Peyer's patch (tissue), 4 donors: ENCODE results near the gene ERF. TPM values are rescaled to one million over a fixed set of nuclear protein-coding genes. Genes with fewer than 3 reads are reported as not detected.
A peak's percentile ranks its signal among the peaks of the same experiment; 100 is the strongest.

ENCODE experiments used
- DNase-seq, 3 donors: peaks; one replicate each; pipeline ENCODE4 v3.0.0-alpha.2; 2017 to 2019
- H3K27ac ChIP-seq, 4 donors: fragments of 200-600 bp; sonication (generic); one replicate each; pipeline ENCODE4 v1.5.1; 2016 to 2019
- H3K27me3 ChIP-seq, 2 donors: fragments of 200-600 bp; sonication (generic); one replicate each; pipeline ENCODE4 v1.5.1; 2019
- H3K36me3 ChIP-seq, 3 donors: fragments of 200-600 bp; sonication (generic); one replicate each; pipeline ENCODE4 v1.5.1; 2016 to 2019
- H3K4me1 ChIP-seq, 4 donors: fragments of 200-600 bp; sonication (generic); one replicate each; pipeline ENCODE4 v1.5.1; 2016 to 2019
- H3K4me3 ChIP-seq, 4 donors: fragments of 200-600 bp; sonication (generic); 1 replicate in 3 of 4; 2 replicates in 1 of 4; pipeline ENCODE4 v1.5.1; 2016 to 2019; ENCODE audit warnings: mild to moderate bottlenecking in 1 of 4
- H3K9me3 ChIP-seq, 4 donors: fragments of 200-600 bp; sonication (generic); one replicate each; pipeline ENCODE4 v1.5.1; 2016 to 2019; ENCODE audit warnings: mild to moderate bottlenecking in 1 of 4
- CTCF ChIP-seq, 6 experiments: fragments of 450-650 bp in 4 of 6; fragments of 200-600 bp in 2 of 6; sonication (generic) in 1 of 6; IDR thresholded peaks; one replicate each; pipeline ENCODE4 v1.5.1; 2017 to 2019; ENCODE audit warnings: antibody characterized with exemption in 6 of 6, mild to moderate bottlenecking in 3 of 6, moderate library complexity in 1 of 6
- POLR2A ChIP-seq, 2 donors: fragments of 450-650 bp; IDR thresholded peaks; one replicate each; pipeline ENCODE4 v1.5.1; 2017; ENCODE audit warnings: antibody characterized with exemption in 2 of 2, mild to moderate bottlenecking in 2 of 2, moderate library complexity in 2 of 2
- total RNA-seq, 4 donors: library from RNA; depleted of rRNA; stranded (reverse); fragments of >200 nt; gene quantifications; one replicate each; pipeline ENCODE4 v1.1.0, GENCODE V29; 2016

ERF gene
- total RNA-seq, 4 donors from 2014 or later: 13.2 to 85.4 (median 49.3) TPM

GRCh38 chr19:42246143-42246921 is 8.6 kb downstream of the ERF start:
- peak overlapping the region in 2 of 4 donors; percentile 20 to 38 for H3K27ac ChIP-seq
- no peaks in the 10 kb centered on the region for H3K27me3 ChIP-seq
- peak in 2 of 3 donors; percentile 79 to 80 for DNase-seq
- TF ChIP-seq CTCF (IDR thresholded peaks at IDR 0.05) (peak in 4 of 6 experiments; percentile 37 to 71 (median 70)), POLR2A (IDR thresholded peaks at IDR 0.05) (no peak)
- H3K36me3 ChIP-seq: peaks cover 0 to 27% (median 0%) of the 10 kb centered on the region in 3 donors
- H3K9me3 ChIP-seq: no peaks in the 10 kb centered on the region
- peaks cover 0 to 45% (median 11%) of the 10 kb centered on the region in 4 donors for H3K4me1 ChIP-seq
- H3K4me3 ChIP-seq: no peak overlapping the region

- peaks cover 0 to 21% (median 0%) of the 10 kb centered on the region in 3 donors for H3K36me3 ChIP-seq
- no peak for TF ChIP-seq CTCF (IDR thresholded peaks at IDR 0.05)
- no peak for TF ChIP-seq POLR2A (IDR thresholded peaks at IDR 0.05)
- H3K27ac ChIP-seq: peak overlapping the region in 3 of 4 donors; percentile 89 to 97 (median 89)
- no peaks in the 10 kb centered on the region for H3K27me3 ChIP-seq
- H3K9me3 ChIP-seq: no peaks in the 10 kb centered on the region
- peaks cover 0 to 45% (median 18%) of the 10 kb centered on the region in 4 donors for H3K4me1 ChIP-seq
- DNase-seq: no peak
- H3K4me3 ChIP-seq: peak overlapping the region in 2 of 4 donors; percentile 96 to 97
Observed at GRCh38 chr19:42245231-42245630, 9.7 kb downstream of the ERF start.

- peaks cover 0 to 46% (median 18%) of the 10 kb centered on the region in 4 donors for H3K4me1 ChIP-seq
- DNase-seq: peak; percentile 93 to 97 (median 94)
- TF ChIP-seq CTCF (IDR thresholded peaks at IDR 0.05) (peak; percentile 38 to 84 (median 72)), POLR2A (IDR thresholded peaks at IDR 0.05) (peak; percentile 65 to 67)
- H3K27ac ChIP-seq: peak overlapping the region; percentile 89 to 97 (median 90)
- no peaks in the 10 kb centered on the region for H3K9me3 ChIP-seq
- H3K36me3 ChIP-seq: peaks cover 0 to 19% (median 0%) of the 10 kb centered on the region in 3 donors
- peak overlapping the region; percentile 73 to 97 (median 94) for H3K4me3 ChIP-seq
- no peaks in the 10 kb centered on the region for H3K27me3 ChIP-seq
Observed at GRCh38 chr19:42244347-42245220, 10.3 kb downstream of the ERF start.

- Histone ChIP-seq H3K27ac (peak within 1 kb of the TSS; percentile 89 to 97 (median 90)), H3K36me3 (peaks cover 0 to 10% (median 0%) of the 10 kb centered on the region in 3 donors), H3K27me3 (no peaks in the 10 kb centered on the region), H3K4me1 (peaks cover 0 to 49% (median 18%) of the 10 kb centered on the region in 4 donors), H3K4me3 (peak within 1 kb of the TSS; percentile 73 to 97 (median 94)), H3K9me3 (no peaks in the 10 kb centered on the region)
- TF ChIP-seq CTCF (IDR thresholded peaks at IDR 0.05): peak in 2 of 6 experiments; percentile 1 to 2
- peak; percentile 93 to 96 for TF ChIP-seq POLR2A (IDR thresholded peaks at IDR 0.05)
- DNase-seq: peak; percentile 99
Observed at GRCh38 chr19:42242512-42243409, 12.2 kb downstream of the ERF start, which contains the start of gene GSK3A. GSK3A (minus strand) TSS chr19:42242602; CDS start chr19:42242465, 137 bp downstream.
